NK-92 (cell line): ENCODE results near the gene CNTNAP2.
"Not testable (repeated sequence)": the region's sequence is repeated elsewhere in the genome, so short reads cannot be mapped to it uniquely, and the experiment has no call there.

ENCODE experiments used
- DNase-seq: peaks from one replicate; lab custom pipeline; 2025; ENCODE audit not compliant: unreplicated experiment; lab: John Stamatoyannopoulos, UW

Gene CNTNAP2

DNA sequence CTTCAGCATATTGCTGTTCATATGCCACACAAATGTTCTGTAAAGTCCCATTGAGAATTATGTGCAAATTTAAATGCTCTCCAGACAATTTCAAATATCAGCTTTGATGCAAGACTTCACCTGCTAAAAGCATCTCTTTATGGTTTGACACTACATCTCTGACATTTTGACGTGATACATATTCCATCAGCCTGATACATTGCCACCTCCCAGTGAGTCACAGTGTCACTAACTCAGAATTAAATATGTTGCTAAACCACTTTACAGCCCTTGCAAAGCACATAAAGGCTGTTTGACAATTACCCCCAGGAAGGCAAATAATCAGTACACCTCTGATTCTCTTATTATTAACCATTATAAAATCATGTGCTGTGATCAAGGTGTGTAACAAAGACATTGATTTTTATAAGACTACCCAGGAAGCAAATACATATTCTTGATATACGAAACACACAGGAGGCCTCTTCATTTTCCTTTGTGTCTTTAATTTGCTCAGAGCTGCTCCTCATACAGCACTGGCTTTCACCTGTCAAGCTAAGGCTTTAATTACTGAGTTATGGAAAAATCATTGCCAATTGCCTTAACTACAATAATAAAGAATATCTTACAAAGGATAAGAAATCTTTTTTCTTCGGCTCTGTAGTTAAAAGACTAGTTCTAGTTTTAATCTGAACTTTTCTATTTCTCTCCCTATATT is 1926.5 kb downstream of the CNTNAP2 start:
- DNase-seq = no peak

DNA sequence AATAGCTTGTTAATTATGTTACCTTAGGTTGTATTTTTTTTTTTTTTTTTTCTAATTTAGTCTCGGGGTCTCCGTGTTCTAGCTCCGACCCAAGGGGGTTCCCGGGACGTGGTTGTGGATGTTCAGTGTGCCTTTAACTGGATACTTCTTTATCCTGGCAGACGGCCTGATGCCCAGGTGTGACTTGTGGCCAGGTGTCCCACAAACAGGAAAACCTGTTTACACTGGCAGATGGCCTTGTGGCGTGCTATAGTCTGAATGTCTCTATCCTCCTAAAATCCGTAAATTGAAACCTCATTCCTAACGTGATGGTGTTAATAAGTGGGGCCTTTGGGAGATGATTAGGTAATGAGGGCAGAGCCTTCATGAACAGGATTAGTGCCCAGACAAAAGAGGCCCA is 1927.6 kb downstream of the CNTNAP2 start:
- DNase-seq = no peak

- no peak for DNase-seq
Observed at GRCh38 chr7:148045521-148045920, 1928.9 kb downstream of the CNTNAP2 start.

GRCh38 chr7:148049068-148049467 is 1932.5 kb downstream of the CNTNAP2 start:
- no peak for DNase-seq

DNA sequence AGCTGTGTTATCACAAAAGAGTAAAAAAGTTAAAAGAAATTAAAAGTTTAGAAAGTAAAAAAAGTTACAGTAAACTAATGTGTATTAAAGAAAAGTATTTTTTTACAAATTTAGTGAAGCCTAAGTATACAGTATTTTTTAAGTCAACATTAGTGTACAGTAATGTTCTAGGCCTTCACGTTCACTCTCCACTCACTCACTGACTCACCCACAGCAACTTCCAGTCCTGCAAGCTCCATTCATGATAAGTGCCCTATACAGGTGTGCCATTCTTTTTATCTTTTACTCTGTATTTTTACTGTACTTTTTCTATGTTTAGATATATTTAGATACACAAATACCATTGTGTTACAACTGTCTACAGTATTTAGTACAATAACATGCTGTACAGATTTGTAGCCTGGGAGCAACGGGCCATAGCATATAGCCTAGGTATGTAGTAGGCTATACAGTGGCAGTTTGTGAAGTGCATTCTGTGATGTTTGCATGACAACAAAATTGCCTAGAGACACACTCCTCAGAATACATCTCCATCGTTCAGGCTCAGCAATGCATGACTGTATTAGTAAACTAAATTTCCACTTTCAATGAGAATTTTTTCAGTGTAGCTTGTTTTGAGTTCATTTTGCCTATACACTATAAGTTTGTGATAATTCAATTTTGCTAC is 1934.0 kb downstream of the CNTNAP2 start:
- DNase-seq = no peak

- no peak for DNase-seq
Observed at GRCh38 chr7:148056406-148056805, 1939.8 kb downstream of the CNTNAP2 start.

DNA sequence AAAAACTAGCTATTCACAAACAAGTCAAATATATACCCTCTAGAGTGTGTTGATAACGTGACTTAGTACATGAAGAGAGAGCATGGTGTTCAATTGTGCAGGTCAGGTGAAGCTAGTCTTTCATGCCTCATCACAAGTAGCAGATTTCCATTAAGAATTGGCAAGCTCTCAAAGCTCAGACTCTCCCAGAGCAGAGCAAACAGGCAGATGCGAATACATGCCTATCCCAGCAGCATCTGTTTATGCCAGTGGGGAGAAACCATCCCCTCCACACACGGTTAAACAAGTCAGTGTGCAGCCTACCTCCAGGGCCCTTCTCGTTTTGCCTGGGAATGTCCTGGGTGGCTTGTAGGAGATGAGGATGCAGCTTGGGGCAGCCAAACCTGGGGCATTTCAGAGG is 1941.5 kb downstream of the CNTNAP2 start:
- no peak for DNase-seq

GRCh38 chr7:148058753-148059152 is 1942.2 kb downstream of the CNTNAP2 start:
- DNase-seq = no peak

GRCh38 chr7:148060724-148061123 is 1944.1 kb downstream of the CNTNAP2 start:
- no peak for DNase-seq

DNA sequence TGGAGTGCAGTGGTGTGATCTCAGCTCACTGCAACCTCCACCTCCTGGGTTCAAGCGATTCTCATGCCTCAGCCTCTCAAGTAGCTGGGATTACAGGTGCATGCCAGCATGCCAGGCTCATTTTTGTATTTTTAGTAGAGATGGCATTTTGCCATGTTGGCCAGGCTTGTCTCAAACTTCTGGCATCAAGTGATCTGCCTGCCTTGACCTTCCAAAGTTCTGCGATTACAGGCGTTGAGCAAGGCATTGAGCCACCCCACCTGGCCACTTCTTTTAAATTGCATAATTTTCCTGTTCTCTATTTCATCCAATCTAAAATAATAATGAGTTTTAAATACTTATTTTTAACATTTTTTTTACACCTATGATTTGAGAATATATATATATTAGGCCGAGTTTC is 1961.5 kb downstream of the CNTNAP2 start:
- not testable (repeated sequence) for DNase-seq

DNA sequence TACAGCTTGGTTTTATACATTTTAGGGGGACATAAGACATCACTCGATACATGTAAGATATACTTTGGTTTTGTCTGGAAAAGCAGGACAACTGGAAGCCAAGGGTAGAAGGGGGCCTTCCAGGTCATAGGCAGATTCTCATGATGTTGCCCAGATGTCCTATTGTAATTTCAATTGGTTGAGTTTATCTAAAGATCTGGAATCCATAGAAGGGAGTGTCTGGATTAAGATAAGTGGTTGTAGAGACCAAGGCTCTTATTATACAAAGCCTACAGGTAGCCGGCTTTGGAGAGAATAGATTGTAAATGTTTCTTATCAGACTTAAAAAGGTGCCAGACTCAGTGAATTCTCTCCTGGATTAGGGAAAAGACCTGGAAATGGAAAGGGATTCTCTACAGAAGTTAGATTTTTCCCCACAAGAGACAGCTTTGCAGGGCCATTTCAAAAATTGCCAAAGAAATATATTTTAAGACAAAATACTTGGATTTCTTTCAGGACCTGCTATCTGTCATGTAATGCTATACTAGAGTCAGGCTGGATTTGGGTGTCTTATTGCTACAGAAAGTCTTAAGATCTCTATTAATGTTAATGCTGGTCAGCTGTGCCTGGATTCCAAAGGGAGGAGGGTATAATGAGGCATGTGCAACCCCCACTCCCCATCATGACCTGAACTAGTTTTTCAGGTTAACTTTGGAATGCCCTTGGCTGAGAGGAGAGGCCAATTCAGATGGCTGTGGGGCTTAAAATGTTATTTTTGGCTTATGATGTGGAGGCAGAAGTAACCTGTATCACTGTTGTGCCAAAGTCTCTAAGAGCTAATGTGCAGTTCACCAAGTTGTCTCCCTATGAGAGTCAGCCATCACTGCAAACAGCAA is 1962.8 kb downstream of the CNTNAP2 start:
- DNase-seq = no peak

GRCh38 chr7:148083448-148083847 is 1966.8 kb downstream of the CNTNAP2 start:
- no peak for DNase-seq

DNA sequence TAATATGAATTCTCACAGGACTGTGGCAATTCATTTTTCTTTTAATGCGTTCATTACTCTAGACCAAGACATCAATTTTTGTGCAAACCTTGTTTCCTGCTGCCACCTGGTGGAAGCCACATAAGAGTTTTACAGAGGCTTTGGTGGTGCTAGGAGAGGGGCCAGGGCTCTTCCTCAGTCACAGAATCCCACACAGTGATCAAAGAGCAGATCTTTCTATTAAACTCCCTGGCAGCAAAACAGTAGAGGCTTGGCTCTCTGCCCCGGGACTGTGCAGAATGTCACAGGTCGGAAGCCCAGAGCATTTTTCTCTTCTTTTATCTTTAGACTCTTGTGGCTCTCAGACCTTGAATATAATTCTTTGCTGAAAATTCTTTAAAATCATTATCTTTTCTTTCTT is 1967.5 kb downstream of the CNTNAP2 start:
- DNase-seq = no peak

DNA sequence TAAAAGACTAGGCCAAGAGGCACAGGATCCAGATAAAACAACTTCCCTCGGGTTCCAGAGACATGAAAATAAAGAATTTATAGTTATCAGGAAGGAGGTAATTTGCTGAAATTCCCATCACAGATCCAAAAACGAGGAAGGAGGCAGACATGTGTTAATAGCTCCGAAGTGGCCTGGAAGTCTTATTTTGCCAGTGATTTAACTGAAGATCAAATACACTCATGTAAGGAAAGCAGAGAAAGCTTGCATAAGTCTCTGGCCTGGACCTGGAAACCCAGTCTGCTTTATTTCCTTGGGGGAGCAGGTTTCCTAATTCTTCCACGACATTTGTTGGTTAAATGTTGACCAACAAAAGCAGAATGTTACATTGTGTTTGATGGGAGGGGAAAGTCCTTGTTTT is 1975.3 kb downstream of the CNTNAP2 start:
- DNase-seq = no peak

DNA sequence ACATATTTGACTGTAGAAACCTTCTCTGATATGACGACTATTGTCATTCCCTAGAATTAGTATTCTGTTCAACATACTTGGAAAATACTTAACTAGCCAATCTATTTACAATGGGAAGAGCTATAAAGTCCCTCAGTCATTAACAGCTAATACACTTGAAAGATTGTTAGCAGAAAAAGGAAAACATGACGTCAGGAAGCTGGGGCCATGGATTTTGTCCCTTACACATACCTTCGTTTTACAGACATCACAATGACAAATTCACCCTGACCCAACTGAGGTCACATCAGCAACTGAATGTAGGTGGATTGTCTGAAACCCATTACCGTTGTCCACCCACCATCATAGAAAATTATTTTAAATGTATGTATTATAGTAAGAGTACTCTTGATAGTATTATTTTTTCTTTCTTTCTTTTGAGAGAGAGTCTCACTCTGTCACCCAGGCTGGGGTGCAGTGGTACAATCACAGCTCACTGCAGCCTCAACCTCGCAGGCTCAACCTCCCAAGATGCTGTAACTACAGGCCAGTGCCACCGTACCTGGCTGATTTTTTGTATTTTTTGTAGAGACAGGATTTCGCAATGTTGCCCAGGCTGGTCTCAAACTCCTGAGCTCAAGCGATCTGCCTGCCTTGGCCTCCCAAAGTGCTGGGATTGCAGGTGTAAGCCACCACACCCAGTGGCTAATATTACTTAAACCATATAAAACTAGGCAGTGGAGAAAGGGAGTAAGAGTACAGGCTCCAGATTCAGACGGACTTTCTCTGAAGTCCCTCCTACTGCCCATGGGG is 1977.0 kb downstream of the CNTNAP2 start:
- DNase-seq = no peak

DNA sequence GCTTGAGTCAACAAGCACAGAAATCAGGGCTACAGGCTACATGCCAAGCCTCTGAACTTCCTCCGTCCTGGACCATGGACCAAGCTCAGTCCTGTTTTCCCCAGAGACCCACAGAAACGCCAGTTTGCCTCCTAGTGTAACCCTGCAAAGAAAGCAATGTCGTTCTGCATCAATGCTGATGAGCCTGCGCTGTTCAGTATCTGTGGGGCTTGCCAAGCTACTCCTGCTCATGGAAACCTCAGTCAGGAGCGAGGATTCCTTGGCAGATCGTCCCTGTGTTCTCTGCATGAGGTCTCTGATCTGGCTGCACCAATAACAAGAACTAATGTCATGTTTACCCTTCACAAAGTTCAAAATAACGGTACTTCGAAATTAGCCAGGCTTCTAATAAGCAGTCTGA is 1978.5 kb downstream of the CNTNAP2 start:
- DNase-seq = no peak

GRCh38 chr7:148104136-148104716 is 1987.6 kb downstream of the CNTNAP2 start:
- no peak for DNase-seq

DNA sequence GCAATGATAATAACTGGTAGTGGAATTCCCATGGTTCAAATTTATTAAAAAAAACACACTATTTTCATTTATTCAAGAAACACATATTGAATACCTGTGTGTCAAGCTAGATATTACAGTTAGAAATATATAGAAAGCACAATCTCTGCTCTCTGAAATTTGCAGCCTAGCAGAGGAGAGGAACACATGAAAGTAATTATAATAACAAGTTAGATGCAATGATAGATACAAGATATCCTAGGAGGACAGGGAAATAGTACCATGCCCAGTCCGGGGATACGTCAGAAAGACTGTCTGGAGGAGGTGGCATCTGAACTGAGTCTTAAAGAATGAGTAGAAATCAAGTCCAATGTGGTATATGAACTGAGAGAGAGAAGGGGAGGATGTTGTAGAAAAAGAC is 1988.3 kb downstream of the CNTNAP2 start:
- DNase-seq = no peak

DNA sequence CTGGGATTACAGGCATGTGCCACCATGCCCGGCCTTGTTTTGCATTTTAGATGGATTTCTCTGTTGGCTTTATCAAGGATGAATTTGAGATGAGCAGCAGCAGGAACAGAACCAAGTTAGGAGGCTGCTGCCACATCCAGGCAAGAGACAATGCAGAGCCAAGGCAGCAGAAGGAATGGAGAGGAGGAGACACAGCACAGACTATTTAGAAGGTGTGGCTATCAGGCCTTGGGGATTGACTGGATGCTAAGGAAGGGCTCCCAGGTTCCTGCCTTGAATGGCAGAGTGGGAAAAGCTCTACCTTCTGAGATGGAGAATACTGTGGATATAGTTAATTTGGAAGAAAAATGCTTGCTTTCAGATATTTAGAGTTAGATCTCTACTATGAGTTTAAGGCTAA is 1989.3 kb downstream of the CNTNAP2 start:
- no peak for DNase-seq

- no peak for DNase-seq
Observed at GRCh38 chr7:148107443-148108127, 1991.0 kb downstream of the CNTNAP2 start.
